Endothelial cell of umbilical vein (primary cell): ENCODE data around the gene FUT6. TPM values are rescaled to one million over a fixed set of nuclear protein-coding genes. Genes with fewer than 3 reads are reported as not detected.

Experiments
- BruUV-seq: library from RNA; stranded (reverse); fragments of 400-500 nt; replicated peaks from 2 replicates; lab custom pipeline; 2021; lab: Mats Ljungman, UMichigan
- CTCF ChIA-PET: fragments of 300-600, 350-600 bp; sonication (Branson Sonifier 250); formaldehyde crosslinking; loops from one replicate; lab custom pipeline; 2021; ENCODE audit warnings: antibody characterized with exemption, inconsistent platforms; lab: Charles Lee
- POLR2A ChIA-PET: fragments of 300-600, 350-600 bp; sonication (Branson Sonifier 250); formaldehyde crosslinking; loops from one replicate; lab custom pipeline; 2021; ENCODE audit warnings: antibody characterized with exemption, inconsistent platforms; lab: Charles Lee
- DNase-seq: peaks from one replicate; pipeline ENCODE4 v3.0.0-alpha.2; 2011; ENCODE audit warnings: low read depth, low spot score
- FAIRE-seq: peaks from 2 replicates; lab custom pipeline; 2011; peaks lifted over from hg19 to GRCh38; lab: Jason Lieb, UNC
- H2AFZ ChIP-seq: 2 replicates; pipeline ENCODE4 v1.6.0; 2012; ENCODE audit warnings: low read depth, low read length, control low read depth, inconsistent platforms
- H3K27ac ChIP-seq: 2 replicates; pipeline ENCODE4 v1.5.1; 2011; ENCODE audit warnings: low read depth, mild to moderate bottlenecking, control low read depth, low read length, moderate library complexity; ENCODE audit not compliant: insufficient read depth
- H3K27me3 ChIP-seq, 2 experiments: 2 replicates each; pipeline versions ENCODE4 v1.6.0 to v1.6.1; 2011; ENCODE audit warnings: low read length in 2 of 2, mixed read lengths in 1 of 2; ENCODE audit not compliant: control insufficient read depth in 2 of 2, insufficient read depth in 2 of 2
- H3K36me3 ChIP-seq, 2 experiments: 2 replicates in 1 of 2; 3 replicates in 1 of 2; pipeline ENCODE4 v1.5.1; 2011; ENCODE audit warnings: low read length in 2 of 2, mild to moderate bottlenecking in 1 of 2, moderate library complexity in 1 of 2; ENCODE audit not compliant: control insufficient read depth in 2 of 2, insufficient read depth in 2 of 2; ENCODE audit errors: extremely low read depth in 1 of 2
- H3K4me1 ChIP-seq: 3 replicates; pipeline ENCODE4 v1.5.1; 2011; ENCODE audit warnings: mild to moderate bottlenecking, low read length; ENCODE audit not compliant: control insufficient read depth, insufficient read depth; ENCODE audit errors: extremely low read depth
- H3K4me2 ChIP-seq: 2 replicates; pipeline ENCODE4 v1.6.1; 2011; ENCODE audit warnings: low read length, control low read depth, mixed read lengths; ENCODE audit not compliant: insufficient read depth
- H3K4me3 ChIP-seq, 3 experiments: fragments of 200-600 bp in 1 of 3; sonication (generic), shearing (Covaris generic) in 1 of 3; replicated peaks in 1 of 3; 2 replicates each; pipeline ENCODE4 v1.5.1; 2011 to 2016; ENCODE audit warnings: control low read depth in 3 of 3, low read length in 3 of 3, mild to moderate bottlenecking in 2 of 3, inconsistent platforms in 1 of 3, low read depth in 1 of 3, moderate library complexity in 1 of 3; ENCODE audit not compliant: insufficient read depth in 1 of 3
- H3K79me2 ChIP-seq: 2 replicates; pipeline ENCODE4 v1.6.0; 2012; ENCODE audit warnings: low read length, inconsistent platforms; ENCODE audit not compliant: control insufficient read depth, insufficient read depth
- H3K9ac ChIP-seq: replicated peaks from 2 replicates; pipeline ENCODE3; 2011; ENCODE audit warnings: low read length, control low read depth; ENCODE audit not compliant: insufficient read depth; ENCODE audit errors: extremely low read depth
- H3K9me1 ChIP-seq: replicated peaks from 3 replicates; pipeline ENCODE4 v1.6.0; 2011; ENCODE audit warnings: mild to moderate bottlenecking, low read length; ENCODE audit not compliant: control insufficient read depth, insufficient read depth; ENCODE audit errors: extremely low read depth
- H3K9me3 ChIP-seq: replicated peaks from 2 replicates; pipeline ENCODE4 v1.5.1; 2012; ENCODE audit warnings: low read length, inconsistent platforms; ENCODE audit not compliant: control insufficient read depth, insufficient read depth
- H4K20me1 ChIP-seq: replicated peaks from 2 replicates; pipeline ENCODE3; 2011; ENCODE audit warnings: mild to moderate bottlenecking, low read length; ENCODE audit not compliant: control insufficient read depth, insufficient read depth; ENCODE audit errors: extremely low read depth
- FOS ChIP-seq: IDR thresholded peaks from 2 replicates; pipeline ENCODE4 v1.6.1; 2011; ENCODE audit warnings: mild to moderate bottlenecking, low read length, moderate library complexity, borderline replicate concordance; ENCODE audit not compliant: insufficient read depth
- GATA2 ChIP-seq: IDR thresholded peaks from 2 replicates; pipeline ENCODE4 v1.7.0; 2011; ENCODE audit warnings: low read depth, mild to moderate bottlenecking, moderate library complexity, mixed read lengths, low read length; ENCODE audit not compliant: insufficient read length, insufficient read depth
- MYC ChIP-seq: IDR thresholded peaks from one replicate; pipeline ENCODE4 v1.6.1; 2011; ENCODE audit warnings: mild to moderate bottlenecking, low read depth, low read length
- POLR2A ChIP-seq: IDR thresholded peaks from 2 replicates; pipeline ENCODE4 v1.6.1; 2012; ENCODE audit warnings: low read depth, mild to moderate bottlenecking, control low read depth, low read length
- POLR2AphosphoS5 ChIP-seq: IDR thresholded peaks from 2 replicates; pipeline ENCODE4 v1.6.1; 2012; ENCODE audit warnings: low read depth, mild to moderate bottlenecking, control low read depth, low read length, moderate library complexity; ENCODE audit not compliant: insufficient read depth
- dilution Hi-C: fragments of 300-500 bp; cut with MboI; formaldehyde crosslinking; loops from one replicate; pipeline ENCODE4 v1.15.0; 2019; ENCODE audit warnings: low sequenced_read_pairs; ENCODE audit not compliant: extremely low pct_ligation_motif_present
- intact Hi-C: fragments of 100-400 bp; cut with micrococcal nuclease; formaldehyde crosslinking; loops from one replicate; pipeline ENCODE4 v1.10.0; 2022
- polyA plus RNA-seq, 4 experiments: library from polyadenylated mRNA; depleted of rRNA in 3 of 4; stranded (reverse) in 3 of 4; unstranded in 1 of 4; fragments of >200 nt; gene quantifications; 2 replicates each; pipeline versions ENCODE4 v1.2.1 to v1.2.3, GENCODE V29; 2011 to 2012; ENCODE audit warnings: missing spikeins in 1 of 4
- total RNA-seq: library from RNA; stranded (reverse); gene quantifications from 2 replicates; pipeline ENCODE4 v1.2.3, GENCODE V29; 2021
- TF ChIP-seq, protein P1 (sequence below), 2 donors: IDR thresholded peaks; 1 replicate in 1 of 2; 2 replicates in 1 of 2; pipeline ENCODE4 v1.5.1; 2011; ENCODE audit warnings: low read length in 2 of 2, mild to moderate bottlenecking in 2 of 2, moderate library complexity in 2 of 2, control low read depth in 1 of 2, inconsistent platforms in 1 of 2, low read depth in 1 of 2; ENCODE audit not compliant: insufficient read depth in 1 of 2; ENCODE audit errors: extremely low read depth in 1 of 2
- TF ChIP-seq, protein P2 (sequence below): IDR thresholded peaks from 2 replicates; pipeline ENCODE4 v1.6.1; 2011; ENCODE audit not compliant: insufficient read depth, insufficient read length

The FUT6 gene
- total and polyA plus RNA-seq, 2 donors (not counting 3 experiments of a cell fraction or from before 2014, with no cell fraction given): not detected

DNA sequence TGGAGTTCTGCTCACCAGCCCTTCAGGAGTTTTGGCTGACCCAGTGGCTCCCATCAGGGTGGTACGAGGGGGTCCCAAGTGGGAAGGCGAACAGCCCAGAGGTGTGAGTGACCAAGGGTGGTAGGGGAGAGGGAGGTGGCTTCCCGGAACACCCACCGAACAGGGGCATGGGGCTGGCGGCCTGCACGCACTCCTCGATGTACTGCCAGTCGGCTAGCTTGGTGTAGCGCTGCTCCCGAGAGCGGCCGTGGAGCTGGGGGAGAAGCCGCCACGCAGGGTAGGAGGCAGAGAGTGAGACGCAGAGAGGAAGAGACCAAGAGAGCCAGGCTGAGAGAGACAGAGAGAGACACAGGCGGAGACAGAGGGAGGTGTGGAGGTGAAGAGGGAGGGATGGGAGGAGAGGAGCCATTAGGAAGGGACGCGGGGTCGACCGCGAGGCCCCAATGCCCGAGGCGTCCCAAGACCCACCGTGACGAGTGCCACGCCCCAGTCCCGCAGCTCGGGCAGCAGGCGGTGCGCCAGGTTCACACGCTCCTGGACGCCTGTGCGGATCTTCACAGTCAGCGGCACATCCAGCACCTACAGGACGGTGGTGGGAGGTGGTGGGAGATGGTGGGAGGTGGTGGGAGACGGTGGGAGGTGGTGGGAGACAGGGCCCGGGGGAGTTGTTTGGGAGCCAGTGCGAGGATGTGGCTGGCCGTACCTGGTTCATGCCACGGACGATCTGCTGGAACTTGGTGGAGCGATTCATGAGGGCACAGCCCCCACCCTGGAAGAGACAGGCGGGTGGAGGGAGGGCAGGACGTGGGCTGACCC lies 52.7 kb downstream of the FUT6 start:
- peaks cover 5% of the 10 kb centered on the region for H3K4me1 ChIP-seq
- H3K27ac ChIP-seq: no peak overlapping the region
- no peak for TF ChIP-seq FOS
- TF ChIP-seq POLR2AphosphoS5: no peak
- no peak for TF ChIP-seq MYC
- TF ChIP-seq, protein P1, sequence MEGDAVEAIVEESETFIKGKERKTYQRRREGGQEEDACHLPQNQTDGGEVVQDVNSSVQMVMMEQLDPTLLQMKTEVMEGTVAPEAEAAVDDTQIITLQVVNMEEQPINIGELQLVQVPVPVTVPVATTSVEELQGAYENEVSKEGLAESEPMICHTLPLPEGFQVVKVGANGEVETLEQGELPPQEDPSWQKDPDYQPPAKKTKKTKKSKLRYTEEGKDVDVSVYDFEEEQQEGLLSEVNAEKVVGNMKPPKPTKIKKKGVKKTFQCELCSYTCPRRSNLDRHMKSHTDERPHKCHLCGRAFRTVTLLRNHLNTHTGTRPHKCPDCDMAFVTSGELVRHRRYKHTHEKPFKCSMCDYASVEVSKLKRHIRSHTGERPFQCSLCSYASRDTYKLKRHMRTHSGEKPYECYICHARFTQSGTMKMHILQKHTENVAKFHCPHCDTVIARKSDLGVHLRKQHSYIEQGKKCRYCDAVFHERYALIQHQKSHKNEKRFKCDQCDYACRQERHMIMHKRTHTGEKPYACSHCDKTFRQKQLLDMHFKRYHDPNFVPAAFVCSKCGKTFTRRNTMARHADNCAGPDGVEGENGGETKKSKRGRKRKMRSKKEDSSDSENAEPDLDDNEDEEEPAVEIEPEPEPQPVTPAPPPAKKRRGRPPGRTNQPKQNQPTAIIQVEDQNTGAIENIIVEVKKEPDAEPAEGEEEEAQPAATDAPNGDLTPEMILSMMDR (IDR thresholded peaks at IDR 0.05; ENCODE audit: extremely low read depth in 1 of 2, insufficient read depth in 1 of 2, low read depth in 1 of 2, low read length in 2 of 2): no peak
- no peak for TF ChIP-seq POLR2A
- TF ChIP-seq, protein P2, sequence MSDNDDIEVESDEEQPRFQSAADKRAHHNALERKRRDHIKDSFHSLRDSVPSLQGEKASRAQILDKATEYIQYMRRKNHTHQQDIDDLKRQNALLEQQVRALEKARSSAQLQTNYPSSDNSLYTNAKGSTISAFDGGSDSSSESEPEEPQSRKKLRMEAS: no peak
- no peak for TF ChIP-seq GATA2
- DNase-seq (no peak), FAIRE-seq (no peak)
- no TSS peak for BruUV-seq
- H3K79me2 ChIP-seq: peaks cover 8% of the 10 kb centered on the region
- H3K27me3 ChIP-seq: no peaks in the 10 kb centered on the region
- H4K20me1 ChIP-seq: no peaks in the 10 kb centered on the region
- ChIA-PET CTCF (no interaction called here), POLR2A (no interaction called here)
- H2AFZ ChIP-seq: no peak overlapping the region
- H3K4me3 ChIP-seq: no peak overlapping the region
- no peak overlapping the region for H3K9ac ChIP-seq
- H3K4me2 ChIP-seq: no peak overlapping the region
- H3K9me3 ChIP-seq: no peaks in the 10 kb centered on the region
- H3K9me1 ChIP-seq: no peaks in the 10 kb centered on the region
- intact Hi-C loops (no loop called here), dilution Hi-C loops (no loop called here)
- H3K36me3 ChIP-seq: peaks cover 8 to 37% of the 10 kb centered on the region in 2 experiments
